KOPT-K1 (cell line): ENCODE measurements around the gene DDX10.
"Not testable (repeated sequence)": the region's sequence is repeated elsewhere in the genome, so short reads cannot be mapped to it uniquely, and the experiment has no call there.

Experiments
- H3K27ac ChIP-seq: fragments of 200-600 bp; sonication (generic); 2 replicates; pipeline ENCODE4 v1.5.1; 2016; ENCODE audit warnings: antibody characterized with exemption, mild to moderate bottlenecking, low read depth, low read length; ENCODE audit not compliant: poor library complexity, severe bottlenecking
- H3K36me3 ChIP-seq: fragments of 200-600 bp; sonication (generic); 2 replicates; pipeline ENCODE4 v1.5.1; 2017; ENCODE audit warnings: antibody characterized with exemption, mild to moderate bottlenecking, low read length, moderate library complexity; ENCODE audit not compliant: insufficient read depth
- H3K9me3 ChIP-seq: fragments of 200-600 bp; sonication (generic); 2 replicates; pipeline ENCODE4 v1.5.1; 2017; ENCODE audit warnings: antibody characterized with exemption, low read length, mild to moderate bottlenecking; ENCODE audit not compliant: insufficient read depth, poor library complexity, severe bottlenecking

Gene DDX10

GRCh38 chr11:108757630-108758029 is 92.8 kb downstream of the DDX10 start:
- Histone ChIP-seq H3K9me3 (no peaks in the 10 kb centered on the region), H3K36me3 (no peaks in the 10 kb centered on the region), H3K27ac (no peak overlapping the region)

DNA sequence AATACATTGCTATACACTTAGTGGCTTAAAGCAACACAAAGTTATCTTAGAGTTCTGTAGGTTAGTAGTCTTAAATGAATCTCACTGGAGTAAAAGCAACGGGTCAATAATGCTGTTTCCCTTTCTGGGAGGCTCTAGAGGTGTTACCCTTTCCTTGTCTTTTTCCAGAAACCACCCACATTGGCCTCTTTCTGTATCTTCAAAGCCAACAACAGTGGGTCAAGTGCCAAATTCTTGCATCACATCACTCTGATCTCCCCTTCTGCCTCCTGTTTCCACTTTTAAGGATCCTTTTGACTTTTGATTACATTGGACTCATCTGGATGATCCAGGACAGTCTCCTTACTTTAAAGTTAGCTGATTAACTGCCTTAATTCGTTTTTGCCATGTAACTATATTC is 93.6 kb downstream of the DDX10 start:
- H3K36me3 ChIP-seq, result no peaks in the 10 kb centered on the region
- no peak overlapping the region for H3K27ac ChIP-seq
- H3K9me3 ChIP-seq, result no peaks in the 10 kb centered on the region

DNA sequence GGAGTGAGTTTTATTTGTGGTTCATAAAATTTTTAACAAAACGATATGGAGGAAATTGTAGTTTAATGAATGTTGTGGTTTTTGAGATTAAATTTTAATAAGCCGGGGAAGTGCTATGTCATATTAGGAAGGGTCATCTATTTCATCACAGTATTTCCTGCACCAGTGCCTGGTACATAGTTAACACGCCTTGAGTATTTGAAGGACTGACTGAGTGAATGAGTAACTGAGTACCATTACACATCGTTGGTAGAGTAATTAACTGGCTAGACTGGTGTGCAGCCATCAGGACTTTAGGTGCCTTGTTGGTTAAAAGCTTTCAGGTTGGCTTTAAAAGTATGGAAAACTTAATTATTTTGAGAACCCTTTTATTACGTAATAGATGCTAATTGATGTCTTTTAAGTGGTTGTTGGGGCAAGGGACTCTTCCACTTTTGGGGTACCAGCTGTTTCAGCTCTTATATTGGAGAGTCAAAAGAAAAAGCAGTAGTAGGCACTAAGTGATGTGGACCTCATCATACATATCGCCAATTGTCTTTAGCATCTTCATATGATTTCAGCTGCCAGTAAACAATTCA is 101.8 kb downstream of the DDX10 start:
- Histone ChIP-seq H3K9me3 (no peaks in the 10 kb centered on the region), H3K27ac (no peak overlapping the region), H3K36me3 (no peaks in the 10 kb centered on the region)

- no peaks in the 10 kb centered on the region for H3K36me3 ChIP-seq
- no peak overlapping the region for H3K27ac ChIP-seq
- H3K9me3 ChIP-seq, result no peaks in the 10 kb centered on the region
These were observed 103.5 kb downstream of the DDX10 start for GRCh38 chr11:108768370-108768769.

DNA sequence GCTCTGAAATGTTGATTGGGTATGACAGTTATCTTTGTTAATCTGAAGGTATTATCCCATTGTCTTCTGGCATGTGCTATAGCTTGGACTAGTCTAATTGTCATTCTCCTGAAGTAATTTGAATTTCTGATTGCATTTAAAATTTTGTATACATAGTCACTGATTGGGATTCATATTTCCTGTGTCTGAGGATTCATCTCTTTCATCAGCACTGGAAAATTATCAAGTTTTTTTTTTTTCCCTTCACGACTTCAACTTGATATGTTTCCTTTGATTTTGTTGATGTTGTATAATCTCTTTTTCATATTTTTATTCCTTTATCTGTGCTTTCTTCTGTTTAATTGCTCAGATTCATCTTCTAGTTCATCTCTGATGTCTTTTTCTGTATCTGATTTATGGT is 104.1 kb downstream of the DDX10 start:
- Histone ChIP-seq H3K36me3 (no peaks in the 10 kb centered on the region), H3K9me3 (no peaks in the 10 kb centered on the region), H3K27ac (no peak overlapping the region)

GRCh38 chr11:108774037-108774730 is 109.3 kb downstream of the DDX10 start:
- Histone ChIP-seq H3K9me3 (peaks cover 8% of the 10 kb centered on the region), H3K36me3 (no peaks in the 10 kb centered on the region), H3K27ac (no peak overlapping the region)

DNA sequence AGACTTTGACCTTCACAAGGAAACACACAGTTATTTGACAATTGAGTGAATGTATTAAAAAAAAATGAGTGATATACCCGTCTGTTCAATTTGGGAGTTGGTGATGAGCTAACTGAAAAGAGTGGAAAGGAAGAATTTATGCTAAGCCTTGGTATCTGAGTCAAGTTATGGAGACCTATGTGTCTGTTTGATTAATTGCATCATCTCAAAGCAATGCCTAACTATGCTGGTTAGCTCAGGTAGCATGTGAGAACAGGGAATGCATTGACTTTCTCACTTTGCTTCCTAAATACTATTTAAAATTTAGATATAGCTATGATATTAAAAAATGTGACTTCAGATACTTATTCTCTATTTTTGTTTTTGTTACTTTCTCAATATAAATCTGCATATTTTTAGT is 110.5 kb downstream of the DDX10 start:
- Histone ChIP-seq H3K36me3 (no peaks in the 10 kb centered on the region), H3K9me3 (peaks cover 8% of the 10 kb centered on the region), H3K27ac (no peak overlapping the region)

DNA sequence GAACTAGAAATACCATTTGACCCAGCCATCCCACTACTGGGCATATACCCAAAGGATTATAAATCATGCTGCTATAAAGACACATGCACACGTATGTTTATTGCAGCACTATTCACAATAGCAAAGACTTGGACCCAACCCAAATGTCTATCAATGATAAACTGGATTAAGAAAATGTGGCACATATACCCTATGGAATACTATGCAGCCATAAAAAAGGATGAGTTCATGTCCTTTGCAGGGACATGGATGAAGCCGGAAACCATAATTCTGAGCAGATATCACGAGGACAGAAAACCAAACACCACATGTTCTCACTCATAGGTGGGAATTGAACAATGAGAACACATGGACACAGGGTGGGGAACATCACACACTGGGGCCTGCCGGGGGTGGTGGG is 114.3 kb downstream of the DDX10 start:
- H3K9me3 ChIP-seq, H3K36me3 ChIP-seq, H3K27ac ChIP-seq: not testable (repeated sequence)

DNA sequence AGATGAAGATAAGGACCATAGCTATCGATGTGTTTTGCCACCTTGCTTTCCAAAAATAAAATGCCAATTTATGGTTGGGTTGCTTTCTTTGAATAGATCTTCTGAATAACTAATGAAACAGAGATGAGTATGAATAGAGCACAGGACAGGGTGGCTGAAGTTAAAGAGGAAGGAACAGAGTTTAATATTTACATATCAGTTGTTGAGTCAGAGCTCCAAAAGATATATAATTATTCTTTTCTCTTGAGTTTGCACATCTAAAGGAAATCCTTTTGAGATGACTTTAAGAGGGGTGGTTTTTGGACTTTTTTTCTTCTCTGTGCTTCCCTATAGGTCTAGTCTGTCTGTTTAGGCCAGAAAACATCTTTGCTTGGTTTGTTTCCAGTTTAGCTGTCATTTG is 115.2 kb downstream of the DDX10 start:
- no peaks in the 10 kb centered on the region for H3K36me3 ChIP-seq
- no peak overlapping the region for H3K27ac ChIP-seq
- peaks cover 14% of the 10 kb centered on the region for H3K9me3 ChIP-seq

DNA sequence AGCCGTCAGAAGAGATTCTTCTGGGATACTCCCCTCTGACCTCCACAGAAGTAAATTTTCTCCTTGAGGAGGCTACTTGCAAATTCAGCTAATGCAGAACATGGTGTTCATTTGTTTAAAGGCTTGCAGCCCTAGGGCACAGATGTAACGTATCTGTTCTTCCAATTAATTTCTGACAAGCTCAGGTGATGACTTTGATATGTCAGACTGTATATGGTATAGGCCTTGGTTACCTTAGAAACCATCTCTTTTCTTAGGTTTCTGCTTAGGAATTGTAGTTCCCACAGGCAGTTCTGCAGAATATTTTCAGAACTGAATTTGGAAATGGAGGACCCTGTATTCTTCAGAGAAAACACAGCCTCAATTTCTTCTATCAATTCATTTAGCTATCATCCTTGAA is 117.1 kb downstream of the DDX10 start:
- Histone ChIP-seq H3K9me3 (peaks cover 9% of the 10 kb centered on the region), H3K36me3 (no peaks in the 10 kb centered on the region), H3K27ac (no peak overlapping the region)

- Histone ChIP-seq H3K36me3 (no peaks in the 10 kb centered on the region), H3K9me3 (peaks cover 6% of the 10 kb centered on the region), H3K27ac (no peak overlapping the region)
These were observed 121.6 kb downstream of the DDX10 start for GRCh38 chr11:108786281-108786990.

DNA sequence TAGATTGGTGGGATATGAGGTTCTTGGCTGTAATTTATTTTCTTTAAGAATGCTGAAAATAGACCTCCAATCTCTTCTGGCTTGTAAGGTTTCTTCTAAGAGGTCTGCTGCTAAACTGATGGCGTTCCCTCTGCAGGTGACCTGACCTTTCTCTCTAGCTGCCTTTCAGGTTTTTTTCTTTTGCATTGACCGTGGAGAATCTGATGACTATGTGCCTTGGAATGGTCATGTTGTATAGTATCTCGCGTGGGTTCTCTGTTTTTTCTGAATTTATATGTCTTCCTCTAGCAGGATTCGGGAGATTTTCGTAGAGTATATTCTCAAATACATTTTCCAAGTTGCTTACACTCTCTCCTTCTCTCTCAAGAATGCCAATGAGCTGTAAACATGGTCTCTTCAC is 122.2 kb downstream of the DDX10 start:
- Histone ChIP-seq H3K9me3 (peaks cover 6% of the 10 kb centered on the region), H3K27ac (no peak overlapping the region), H3K36me3 (no peaks in the 10 kb centered on the region)

DNA sequence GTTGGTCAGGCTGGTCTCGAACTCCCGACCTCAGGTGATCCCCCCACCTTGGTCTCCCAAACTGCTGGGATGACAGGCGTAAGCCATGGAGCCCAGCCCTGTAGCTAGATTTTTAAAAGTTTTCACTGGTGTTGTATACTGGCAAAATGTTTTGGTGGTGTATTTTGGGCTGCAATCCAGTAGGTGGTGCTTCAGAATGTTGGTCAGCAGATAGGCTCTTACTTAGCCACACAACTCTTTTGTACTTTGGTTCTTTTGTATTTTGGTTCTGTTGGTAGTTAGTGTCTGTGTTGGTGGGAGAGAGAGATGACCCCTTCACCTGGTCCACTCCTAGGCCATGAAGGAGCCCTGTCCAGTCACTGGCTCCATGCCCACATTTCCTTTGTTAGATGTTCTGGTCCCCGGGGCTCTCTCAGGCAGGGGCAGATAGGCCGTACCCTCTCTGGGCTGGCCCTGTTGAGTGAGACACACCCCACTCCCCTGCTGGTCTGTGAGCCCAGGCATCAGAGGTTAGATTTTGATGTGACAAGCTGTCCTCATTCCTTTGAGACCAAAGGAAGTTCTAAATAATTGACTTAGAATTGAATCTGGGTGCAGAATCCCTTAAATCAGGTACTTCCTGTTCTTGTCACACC is 123.8 kb downstream of the DDX10 start:
- Histone ChIP-seq H3K9me3 (peaks cover 6% of the 10 kb centered on the region), H3K27ac (no peak overlapping the region), H3K36me3 (no peaks in the 10 kb centered on the region)

DNA sequence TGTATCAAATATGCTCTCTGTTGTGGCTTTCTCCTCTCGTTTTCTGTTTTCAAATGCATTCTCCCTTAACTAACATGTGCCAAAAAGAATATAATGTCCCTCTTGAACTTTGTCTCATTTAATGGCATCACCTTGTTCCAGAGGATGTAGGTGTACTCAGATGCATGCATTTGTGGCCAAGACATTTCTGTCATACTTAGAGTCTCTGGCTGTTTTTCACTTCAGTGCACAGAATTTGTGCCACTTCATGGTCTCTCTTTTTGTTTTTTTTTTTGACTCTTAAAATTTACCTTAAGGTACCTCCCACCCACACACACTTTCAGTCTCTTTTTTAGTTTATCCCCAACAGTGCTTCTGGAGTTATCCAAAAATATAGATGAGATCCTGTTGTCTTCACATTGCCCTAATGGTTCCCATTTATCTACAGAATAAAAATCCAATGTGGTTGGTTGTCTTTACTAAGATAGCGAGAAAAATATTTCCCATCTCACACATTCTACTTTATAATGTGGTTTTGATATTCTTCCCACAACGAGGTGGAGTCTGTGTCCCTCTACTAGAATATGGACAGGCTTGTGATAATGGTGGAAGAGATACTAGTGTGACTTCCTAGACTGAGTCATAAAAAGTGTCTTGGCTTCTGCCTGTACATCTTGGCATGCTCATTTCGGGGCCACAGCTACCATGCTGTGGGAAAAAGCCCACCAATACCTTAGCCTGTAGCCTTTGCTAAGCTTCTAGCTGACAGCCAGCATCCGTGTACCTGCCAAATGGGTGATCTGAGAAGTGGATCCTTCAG is 125.8 kb downstream of the DDX10 start:
- Histone ChIP-seq H3K36me3 (no peaks in the 10 kb centered on the region), H3K9me3 (no peaks in the 10 kb centered on the region), H3K27ac (no peak overlapping the region)

- H3K36me3 ChIP-seq, result no peaks in the 10 kb centered on the region
These were observed 128.3 kb downstream of the DDX10 start for GRCh38 chr11:108793138-108793537.

More at GRCh38 chr11:108793138-108793537, 128.3 kb downstream of the DDX10 start:
- Histone ChIP-seq H3K27ac (no peak overlapping the region), H3K9me3 (no peaks in the 10 kb centered on the region)
